Psoas muscle (tissue), 8 donors: ENCODE measurements around the gene TUBB3. TPM values are rescaled to one million over a fixed set of nuclear protein-coding genes. Genes with fewer than 3 reads are reported as not detected.
A peak's percentile ranks its signal among the peaks of the same experiment; 100 is the strongest.

Source experiments
- ATAC-seq, 4 donors: fragments of 200-7000 bp; cut with Tn5 transposase; one replicate each; pipeline ENCODE4 v1.9.1; 2020; ENCODE audit warnings: moderate library complexity in 3 of 4, mild to moderate bottlenecking in 2 of 4
- DNase-seq, 2 donors: peaks; one replicate each; pipeline ENCODE4 v3.0.0-alpha.2; 2020
- H3K27ac ChIP-seq: fragments of 200-600 bp; one replicate; pipeline ENCODE4 v1.8.0; 2022
- H3K27me3 ChIP-seq, 3 donors: fragments of 200-600 bp in 1 of 3; one replicate each; pipeline versions ENCODE4 v1.6.1 to v1.8.0; 2013 to 2022; ENCODE audit warnings: low read length in 2 of 3, mild to moderate bottlenecking in 2 of 3, moderate library complexity in 1 of 3; ENCODE audit not compliant: insufficient read depth in 3 of 3
- H3K36me3 ChIP-seq, 2 donors: fragments of 200-600 bp in 1 of 2; one replicate each; pipeline versions ENCODE4 v1.6.1 to v1.8.0; 2013 to 2022; ENCODE audit warnings: low read depth in 1 of 2, mild to moderate bottlenecking in 1 of 2, moderate library complexity in 1 of 2; ENCODE audit not compliant: insufficient read depth in 1 of 2
- H3K4me1 ChIP-seq: fragments of 200-600 bp; one replicate; pipeline ENCODE4 v1.8.0; 2022
- H3K4me3 ChIP-seq: fragments of 200-600 bp; one replicate; pipeline ENCODE4 v1.8.0; 2022; ENCODE audit warnings: mild to moderate bottlenecking
- H3K9me3 ChIP-seq: fragments of 200-600 bp; one replicate; pipeline ENCODE4 v1.8.0; 2022
- CTCF ChIP-seq: fragments of 200-600 bp; IDR thresholded peaks from one replicate; pipeline ENCODE4 v1.8.0; 2022; ENCODE audit warnings: antibody characterized with exemption
- whole genome bisulfite sequencing, 3 donors: extraction: QIAGEN DNeasy Blood & Tissue Kit; methylation state at CpG; one replicate each; pipeline versions ENCODE4 v1.1.6 to v1.1.7; 2013; 5-methylcytosine and 5-hydroxymethylcytosine counted together
- intact Hi-C, 2 donors: fragments of 100-400 bp; cut with DNase I; formaldehyde crosslinking; loops; one replicate each; pipeline versions ENCODE4 v1.11.0 to v1.14.2; 2022
- polyA plus RNA-seq, 3 donors: library from polyadenylated mRNA; stranded (reverse); fragments of 200-250 nt; gene quantifications; one replicate each; pipeline ENCODE4 v1.2.3, GENCODE V29; 2013
- total RNA-seq, 4 donors: library from RNA; stranded (reverse); fragmentation: NEBNext Ultra II Directional in 2 of 4; extraction: Animal tissue kit (Norgen Biotek cat#: 25700) in 2 of 4; gene quantifications; one replicate each; pipeline versions ENCODE4 v1.2.1 to v1.2.4, GENCODE V29; 2021 to 2023
- donor health status: healthy with polysubstance abuse.
- donor health status: DM: no; HTN: no; CAD: no; lungs with moderate emphysema.
- donor health status: Bipolar disorder and iron deficiency.
- donor health status: healthy.
- donor health status: DM: yes; HTN: yes; CAD: no.
- donor health status: DM: no; HTN: no; CAD: no.
- donor health status: DM: no; HTN: no; CAD: no.
- donor health status: DM: yes; HTN: yes; CAD: no.

Gene TUBB3
- total and polyA plus RNA-seq, 7 donors = 0.17 to 2.4 (median 0.47) TPM; not detected in 2

GRCh38 chr16:89909777-89910716, 13.1 kb upstream of the TUBB3 start:
- WGBS, 3 donors = 58 to 65% (median 63%) methylated on average over 46 to 47 of the region's 47 CpGs
- DNase-seq = peak; percentile 83 to 89
- Histone ChIP-seq H3K36me3 (peaks cover 0 to 58% of the 10 kb centered on the region in 2 donors), H3K27ac (no peak overlapping the region), H3K4me1 (peaks cover 4% of the 10 kb centered on the region), H3K27me3 (no peaks in the 10 kb centered on the region), H3K9me3 (no peaks in the 10 kb centered on the region), H3K4me3 (no peak overlapping the region)
- intact Hi-C loops = no loop called here
- peak; percentile 73 for TF ChIP-seq CTCF
- ATAC-seq = peak; percentile 68 to 76 (median 72)

- no peak overlapping the region for H3K4me3 ChIP-seq
- H3K9me3 ChIP-seq = no peaks in the 10 kb centered on the region
- DNase-seq (peak in 1 of 2 donors; percentile 53), ATAC-seq (peak in 3 of 4 donors; percentile 4 to 10 (median 9))
- WGBS, 3 donors = 91 to 95% (median 92%) methylated on average over 27 of the region's 27 CpGs
- peaks cover 4% of the 10 kb centered on the region for H3K4me1 ChIP-seq
- H3K36me3 ChIP-seq = peaks cover 0 to 50% of the 10 kb centered on the region in 2 donors
- no peak overlapping the region for H3K27ac ChIP-seq
- TF ChIP-seq CTCF = no peak
- no peaks in the 10 kb centered on the region for H3K27me3 ChIP-seq
- intact Hi-C loops = no loop called here
Observed at GRCh38 chr16:89910717-89911354, 12.3 kb upstream of the TUBB3 start.

GRCh38 chr16:89911375-89911774, 11.8 kb upstream of the TUBB3 start:
- Histone ChIP-seq H3K27ac (no peak overlapping the region), H3K36me3 (peaks cover 0 to 44% of the 10 kb centered on the region in 2 donors), H3K9me3 (no peaks in the 10 kb centered on the region), H3K4me3 (no peak overlapping the region), H3K27me3 (no peaks in the 10 kb centered on the region), H3K4me1 (peaks cover 4% of the 10 kb centered on the region)
- intact Hi-C loops = no loop called here
- no peak for TF ChIP-seq CTCF
- WGBS, 3 donors = 92 to 93% (median 92%) methylated on average over 14 of the region's 14 CpGs
- ATAC-seq (no peak), DNase-seq (peak in 1 of 2 donors; percentile 42)

GRCh38 chr16:89912143-89912542, 11.0 kb upstream of the TUBB3 start:
- Histone ChIP-seq H3K36me3 (peaks cover 0 to 37% of the 10 kb centered on the region in 2 donors), H3K4me3 (no peak overlapping the region), H3K9me3 (no peaks in the 10 kb centered on the region), H3K4me1 (peaks cover 4% of the 10 kb centered on the region), H3K27me3 (no peaks in the 10 kb centered on the region), H3K27ac (no peak overlapping the region)
- DNase-seq (peak in 1 of 2 donors; percentile 52), ATAC-seq (no peak)
- 81 to 93% (median 82%) methylated on average over 13 of the region's 13 CpGs for WGBS, 3 donors
- no peak for TF ChIP-seq CTCF
- intact Hi-C loops = no loop called here
